GM10847 (cell line): ENCODE measurements around the gene PTPN1.

Experiments used
- POLR2A ChIP-seq: IDR thresholded peaks from 2 replicates; pipeline ENCODE4 v1.6.1; 2011; ENCODE audit not compliant: insufficient read length; ENCODE audit errors: extremely low read depth

Gene PTPN1

DNA sequence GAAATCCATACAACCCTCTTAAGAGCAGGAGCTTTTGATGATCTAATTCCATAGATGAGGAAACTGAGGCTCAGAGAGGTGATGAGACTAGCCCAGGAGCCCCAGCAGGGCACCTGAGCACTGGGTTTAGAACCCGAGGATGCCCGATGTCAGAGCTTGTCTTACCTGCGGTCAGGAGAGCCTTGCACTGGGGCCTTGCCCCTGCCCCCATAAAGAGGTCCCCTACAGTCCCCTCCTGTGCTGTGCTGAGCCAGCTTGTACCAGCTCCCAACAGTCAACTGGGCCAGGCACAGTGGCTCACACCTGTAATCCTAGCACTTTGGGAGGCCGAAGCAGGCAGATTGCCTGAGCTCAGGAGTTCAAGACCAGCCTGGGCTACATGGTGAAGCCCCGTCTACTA, 122.5 kb downstream of the PTPN1 start:
- no peak for TF ChIP-seq POLR2A

DNA sequence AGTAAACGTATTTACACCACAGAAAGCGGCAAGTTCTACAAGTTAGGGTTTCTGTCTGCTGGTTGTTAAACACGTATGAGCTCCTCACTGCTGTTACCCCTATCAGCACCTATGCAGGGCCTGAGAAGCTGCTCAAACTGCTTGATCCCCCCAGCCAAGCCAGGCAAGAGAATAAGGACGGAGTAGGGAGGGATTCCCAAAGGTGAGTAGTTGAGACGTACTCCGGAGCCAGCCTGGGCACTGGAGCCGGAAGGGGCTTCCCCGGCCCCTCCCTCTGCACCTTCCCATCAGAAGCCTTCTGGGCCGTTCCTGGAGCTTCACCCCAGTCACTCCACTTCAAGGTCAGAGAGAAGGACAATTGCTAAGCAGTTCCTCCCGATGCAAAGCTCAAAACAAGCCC, 123.2 kb downstream of the PTPN1 start:
- no peak for TF ChIP-seq POLR2A

DNA sequence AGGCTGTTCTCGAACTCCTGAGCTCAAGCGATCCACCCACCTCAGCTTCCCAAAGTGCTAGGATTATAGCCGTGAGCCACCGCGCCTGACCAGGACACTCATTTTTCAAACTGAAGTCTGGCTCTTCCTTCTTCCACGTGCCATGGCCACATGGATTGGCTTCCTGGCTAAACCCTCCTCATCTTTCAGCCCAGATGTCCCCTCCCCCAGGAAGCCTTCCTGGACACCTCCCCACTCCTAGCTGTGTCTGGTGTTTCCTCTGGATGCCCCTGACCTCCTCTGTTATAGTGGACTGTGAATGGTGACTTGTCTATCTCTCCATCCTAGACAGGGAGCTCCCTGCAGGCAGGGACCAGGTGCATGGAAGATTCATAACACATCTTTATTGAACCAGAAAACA, 124.0 kb downstream of the PTPN1 start:
- TF ChIP-seq POLR2A = no peak
